Measurements from ENCODE around the gene WNK3.

WNK3 gene

GRCh38 chrX:54166915-54167314 lies 190.9 kb downstream of the WNK3 start:
- in situ Hi-C loops (cut with HindIII; ENCODE audit: low sequenced_read_pairs): no loop called here
- no peak for DNase-seq (ENCODE audit: low read depth)
- TF ChIP-seq, protein P1, sequence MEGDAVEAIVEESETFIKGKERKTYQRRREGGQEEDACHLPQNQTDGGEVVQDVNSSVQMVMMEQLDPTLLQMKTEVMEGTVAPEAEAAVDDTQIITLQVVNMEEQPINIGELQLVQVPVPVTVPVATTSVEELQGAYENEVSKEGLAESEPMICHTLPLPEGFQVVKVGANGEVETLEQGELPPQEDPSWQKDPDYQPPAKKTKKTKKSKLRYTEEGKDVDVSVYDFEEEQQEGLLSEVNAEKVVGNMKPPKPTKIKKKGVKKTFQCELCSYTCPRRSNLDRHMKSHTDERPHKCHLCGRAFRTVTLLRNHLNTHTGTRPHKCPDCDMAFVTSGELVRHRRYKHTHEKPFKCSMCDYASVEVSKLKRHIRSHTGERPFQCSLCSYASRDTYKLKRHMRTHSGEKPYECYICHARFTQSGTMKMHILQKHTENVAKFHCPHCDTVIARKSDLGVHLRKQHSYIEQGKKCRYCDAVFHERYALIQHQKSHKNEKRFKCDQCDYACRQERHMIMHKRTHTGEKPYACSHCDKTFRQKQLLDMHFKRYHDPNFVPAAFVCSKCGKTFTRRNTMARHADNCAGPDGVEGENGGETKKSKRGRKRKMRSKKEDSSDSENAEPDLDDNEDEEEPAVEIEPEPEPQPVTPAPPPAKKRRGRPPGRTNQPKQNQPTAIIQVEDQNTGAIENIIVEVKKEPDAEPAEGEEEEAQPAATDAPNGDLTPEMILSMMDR (IDR thresholded peaks at IDR 0.05; ENCODE audit: low read depth, low read length, missing control alignments): no peak
- H3K4me3 ChIP-seq (ENCODE audit: low read depth, low read length): no peak overlapping the region

GRCh38 chrX:54157561-54157960 lies 200.3 kb downstream of the WNK3 start:
- in situ Hi-C loops (cut with HindIII; ENCODE audit: low sequenced_read_pairs): no loop called here
- DNase-seq (ENCODE audit: low read depth): no peak
- H3K4me3 ChIP-seq (ENCODE audit: low read depth, low read length): no peak overlapping the region
- TF ChIP-seq, protein P1 (IDR thresholded peaks at IDR 0.05; ENCODE audit: low read depth, low read length, missing control alignments): no peak

Data from astrocyte of the cerebellum (primary cell).